HepG2 (cell line): Measurements from ENCODE around the gene MYO5B. TPM values are rescaled to one million over a fixed set of nuclear protein-coding genes. Genes with fewer than 3 reads are reported as not detected.

Experiments
- ATF1 ChIP-seq: IDR thresholded peaks from 2 replicates; pipeline ENCODE4 v1.6.1; 2016; ENCODE audit warnings: mild to moderate bottlenecking, control low read depth
- BHLHE40 ChIP-seq: IDR thresholded peaks from 2 replicates; pipeline ENCODE4 v1.6.1; 2011; ENCODE audit warnings: low read length, improper control_type of control experiment
- CREB3 ChIP-seq: sonication (generic); formaldehyde crosslinking; IDR thresholded peaks from 2 replicates; pipeline ENCODE4 v1.5.0; 2020; ENCODE audit warnings: missing genetic modification reagents
- DBP ChIP-seq: sonication (generic); formaldehyde crosslinking; IDR thresholded peaks from 2 replicates; pipeline ENCODE4 v1.4.0; 2020; ENCODE audit warnings: missing genetic modification reagents; ENCODE audit errors: not compliant biosample characterization
- DMTF1 ChIP-seq: sonication (generic); formaldehyde crosslinking; IDR thresholded peaks from 2 replicates; pipeline ENCODE4 v1.4.0; 2020; ENCODE audit warnings: mild to moderate bottlenecking, missing genetic modification reagents
- EED ChIP-seq: sonication (generic); formaldehyde crosslinking; IDR thresholded peaks from 2 replicates; pipeline ENCODE4 v1.5.0; 2020; ENCODE audit warnings: mild to moderate bottlenecking, missing genetic modification reagents
- HMGA1 ChIP-seq: sonication (generic); formaldehyde crosslinking; conservative IDR thresholded peaks from 2 replicates; pipeline ENCODE4 v1.4.0; 2020; ENCODE audit warnings: missing genetic modification reagents
- LCORL ChIP-seq, 2 experiments: fragments of 450-650 bp in 1 of 2; sonication (generic) in 1 of 2; formaldehyde crosslinking in 1 of 2; IDR thresholded peaks; 2 replicates each; pipeline versions ENCODE4 v1.5.0 to v1.6.1; 2017 to 2020; ENCODE audit warnings: antibody characterized with exemption in 1 of 2, missing genetic modification reagents in 1 of 2
- MAF1 ChIP-seq: sonication (generic); formaldehyde crosslinking; IDR thresholded peaks from 2 replicates; pipeline ENCODE4 v1.5.0; 2020; ENCODE audit warnings: missing genetic modification reagents, borderline replicate concordance
- MIXL1 ChIP-seq: IDR thresholded peaks from 2 replicates; pipeline ENCODE4 v1.6.1; 2016
- NBN ChIP-seq: fragments of 450-650 bp; conservative IDR thresholded peaks from 2 replicates; pipeline ENCODE4 v1.6.1; 2017
- RBM22 ChIP-seq: fragments of 200-400 bp; formaldehyde crosslinking; optimal IDR thresholded peaks from 2 replicates; pipeline ENCODE3; 2017; ENCODE audit warnings: mild to moderate bottlenecking, low read length, moderate library complexity
- SAP130 ChIP-seq: IDR thresholded peaks from 2 replicates; pipeline ENCODE4 v1.6.1; 2016; ENCODE audit warnings: low read depth
- SMAD9 ChIP-seq: sonication (generic); formaldehyde crosslinking; IDR thresholded peaks from 2 replicates; pipeline ENCODE4 v1.5.1; 2020; ENCODE audit warnings: mild to moderate bottlenecking, missing genetic modification reagents
- TEAD2 ChIP-seq: sonication (generic); formaldehyde crosslinking; IDR thresholded peaks from 2 replicates; pipeline ENCODE4 v1.9.0; 2021; ENCODE audit warnings: missing genetic modification reagents
- U2AF1 ChIP-seq: fragments of 200-400 bp; formaldehyde crosslinking; optimal IDR thresholded peaks from 2 replicates; pipeline ENCODE3; 2017; ENCODE audit warnings: mild to moderate bottlenecking, low read depth, low read length
- XBP1 ChIP-seq: sonication (generic); formaldehyde crosslinking; IDR thresholded peaks from 2 replicates; pipeline ENCODE4 v1.5.0; 2020; ENCODE audit warnings: missing genetic modification reagents
- ZNF274 ChIP-seq: sonication (generic); formaldehyde crosslinking; IDR thresholded peaks from 2 replicates; pipeline ENCODE4 v1.5.1; 2020; ENCODE audit warnings: mild to moderate bottlenecking, missing genetic modification reagents
- ZNF552 ChIP-seq: sonication (generic); formaldehyde crosslinking; IDR thresholded peaks from 2 replicates; pipeline ENCODE4 v1.9.0; 2022; ENCODE audit warnings: missing genetic modification reagents, mild to moderate bottlenecking, borderline replicate concordance
- ZNF564 ChIP-seq: sonication (generic); formaldehyde crosslinking; IDR thresholded peaks from 2 replicates; pipeline ENCODE4 v1.8.1; 2023; ENCODE audit warnings: mild to moderate bottlenecking, missing genetic modification reagents
- ZNF615 ChIP-seq: sonication (generic); formaldehyde crosslinking; IDR thresholded peaks from 2 replicates; pipeline ENCODE4 v1.5.0; 2020; ENCODE audit warnings: mild to moderate bottlenecking, missing genetic modification reagents, borderline replicate concordance
- ZNF768 ChIP-seq: sonication (generic); formaldehyde crosslinking; IDR thresholded peaks from 2 replicates; pipeline ENCODE4 v1.4.0; 2020; ENCODE audit warnings: missing genetic modification reagents
- ZNF839 ChIP-seq: sonication (generic); formaldehyde crosslinking; IDR thresholded peaks from 2 replicates; pipeline ENCODE4 v1.4.0; 2020; ENCODE audit warnings: missing genetic modification reagents, mild to moderate bottlenecking, borderline replicate concordance
- polyA plus RNA-seq, 8 experiments: library from polyadenylated mRNA; depleted of rRNA in 3 of 8; stranded (reverse) in 7 of 8; unstranded in 1 of 8; fragments of >200 nt; fragmentation: Illumina TruSeq in 4 of 8; extraction: Trizol in 4 of 8; gene quantifications; 2 replicates each; pipeline versions ENCODE4 v1.2.1 to v1.2.3, GENCODE V29; 2011 to 2016; ENCODE audit warnings: low read depth in 4 of 8, missing spikeins in 1 of 8, mixed read lengths in 1 of 8; ENCODE audit not compliant: insufficient read depth in 1 of 8
- total RNA-seq, 5 experiments: library from RNA; depleted of rRNA; stranded (reverse); fragments of >200 nt; fragmentation: Illumina TruSeq; extraction: Trizol; gene quantifications; 2 replicates each; pipeline ENCODE4 v1.2.3, GENCODE V29; 2016; ENCODE audit warnings: low read depth in 1 of 5
- TF ChIP-seq, protein P1 (sequence below): sonication (generic); formaldehyde crosslinking; IDR thresholded peaks from 2 replicates; pipeline ENCODE4 v1.5.0; 2020; ENCODE audit warnings: mild to moderate bottlenecking, missing genetic modification reagents, borderline replicate concordance
- TF ChIP-seq, protein P2 (sequence below): sonication (generic); formaldehyde crosslinking; IDR thresholded peaks from 2 replicates; pipeline ENCODE4 v1.5.1; 2020; ENCODE audit warnings: missing genetic modification reagents, mild to moderate bottlenecking, borderline replicate concordance
- TF ChIP-seq, protein P3 (sequence below): IDR thresholded peaks from 2 replicates; pipeline ENCODE4 v1.6.1; 2016; ENCODE audit warnings: low read depth, borderline replicate concordance

The MYO5B gene
- total and polyA plus RNA-seq, 2 of the 13 experiments (the other 11 are each of a cell fraction or from before 2014, with no cell fraction given) = 13.1 to 24.0 TPM

GRCh38 chr18:49813069-49813318 lies 382.0 kb downstream of the MYO5B start (continued):
- TF ChIP-seq DMTF1 (no peak), MIXL1 (CRISPR knock-in tag) (no peak), ZNF768 (CRISPR knock-in tag) (no peak), ATF1 (CRISPR knock-in tag) (no peak), ZNF839 (no peak), CREB3 (no peak), U2AF1 (no peak), ZNF615 (CRISPR knock-in tag) (0 out of 2 replicates have a peak, but pooled peaks have one; percentile 52), XBP1 (CRISPR knock-in tag) (no peak), DBP (CRISPR knock-in tag) (no peak), BHLHE40 (no peak), LCORL (IDR thresholded peaks at IDR 0.05) (no peak), LCORL (CRISPR knock-in tag; IDR thresholded peaks at IDR 0.05) (no peak), ZNF564 (CRISPR knock-in tag) (no peak), SAP130 (CRISPR knock-in tag) (no peak; the same call in 1 of the 2 replicates), NBN (no peak), ZNF274 (CRISPR knock-in tag) (no peak), MAF1 (CRISPR knock-in tag) (no peak), ZNF552 (CRISPR knock-in tag) (no peak), HMGA1 (CRISPR knock-in tag) (no peak), RBM22 (no peak), TEAD2 (CRISPR knock-in tag) (no peak), SMAD9 (CRISPR knock-in tag) (no peak), EED (CRISPR knock-in tag) (no peak)
- TF ChIP-seq, protein P1, sequence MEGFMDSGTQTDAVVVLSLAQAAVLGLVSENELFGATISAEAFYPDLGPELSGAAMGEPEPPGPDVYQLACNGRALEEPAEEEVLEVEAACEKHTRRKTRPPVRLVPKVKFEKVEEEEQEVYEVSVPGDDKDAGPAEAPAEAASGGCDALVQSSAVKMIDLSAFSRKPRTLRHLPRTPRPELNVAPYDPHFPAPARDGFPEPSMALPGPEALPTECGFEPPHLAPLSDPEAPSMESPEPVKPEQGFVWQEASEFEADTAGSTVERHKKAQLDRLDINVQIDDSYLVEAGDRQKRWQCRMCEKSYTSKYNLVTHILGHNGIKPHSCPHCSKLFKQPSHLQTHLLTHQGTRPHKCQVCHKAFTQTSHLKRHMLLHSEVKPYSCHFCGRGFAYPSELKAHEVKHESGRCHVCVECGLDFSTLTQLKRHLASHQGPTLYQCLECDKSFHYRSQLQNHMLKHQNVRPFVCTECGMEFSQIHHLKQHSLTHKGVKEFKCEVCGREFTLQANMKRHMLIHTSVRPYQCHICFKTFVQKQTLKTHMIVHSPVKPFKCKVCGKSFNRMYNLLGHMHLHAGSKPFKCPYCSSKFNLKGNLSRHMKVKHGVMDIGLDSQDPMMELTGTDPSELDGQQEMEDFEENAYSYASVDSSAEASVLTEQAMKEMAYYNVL = no peak
- TF ChIP-seq, protein P2, sequence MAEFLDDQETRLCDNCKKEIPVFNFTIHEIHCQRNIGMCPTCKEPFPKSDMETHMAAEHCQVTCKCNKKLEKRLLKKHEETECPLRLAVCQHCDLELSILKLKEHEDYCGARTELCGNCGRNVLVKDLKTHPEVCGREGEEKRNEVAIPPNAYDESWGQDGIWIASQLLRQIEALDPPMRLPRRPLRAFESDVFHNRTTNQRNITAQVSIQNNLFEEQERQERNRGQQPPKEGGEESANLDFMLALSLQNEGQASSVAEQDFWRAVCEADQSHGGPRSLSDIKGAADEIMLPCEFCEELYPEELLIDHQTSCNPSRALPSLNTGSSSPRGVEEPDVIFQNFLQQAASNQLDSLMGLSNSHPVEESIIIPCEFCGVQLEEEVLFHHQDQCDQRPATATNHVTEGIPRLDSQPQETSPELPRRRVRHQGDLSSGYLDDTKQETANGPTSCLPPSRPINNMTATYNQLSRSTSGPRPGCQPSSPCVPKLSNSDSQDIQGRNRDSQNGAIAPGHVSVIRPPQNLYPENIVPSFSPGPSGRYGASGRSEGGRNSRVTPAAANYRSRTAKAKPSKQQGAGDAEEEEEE (CRISPR knock-in tag) = no peak
- TF ChIP-seq, protein P3, sequence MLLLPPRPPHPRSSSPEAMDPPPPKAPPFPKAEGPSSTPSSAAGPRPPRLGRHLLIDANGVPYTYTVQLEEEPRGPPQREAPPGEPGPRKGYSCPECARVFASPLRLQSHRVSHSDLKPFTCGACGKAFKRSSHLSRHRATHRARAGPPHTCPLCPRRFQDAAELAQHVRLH = no peak
